HG03139 (cell line): ENCODE results near the gene MCC.
A peak's percentile ranks its signal among the peaks of the same experiment; 100 is the strongest.

ENCODE experiments used
- ATAC-seq: cut with Tn5 transposase; IDR thresholded peaks from one replicate; pipeline ENCODE4 v1.9.1; 2021; ENCODE audit not compliant: unreplicated experiment

The MCC gene

DNA sequence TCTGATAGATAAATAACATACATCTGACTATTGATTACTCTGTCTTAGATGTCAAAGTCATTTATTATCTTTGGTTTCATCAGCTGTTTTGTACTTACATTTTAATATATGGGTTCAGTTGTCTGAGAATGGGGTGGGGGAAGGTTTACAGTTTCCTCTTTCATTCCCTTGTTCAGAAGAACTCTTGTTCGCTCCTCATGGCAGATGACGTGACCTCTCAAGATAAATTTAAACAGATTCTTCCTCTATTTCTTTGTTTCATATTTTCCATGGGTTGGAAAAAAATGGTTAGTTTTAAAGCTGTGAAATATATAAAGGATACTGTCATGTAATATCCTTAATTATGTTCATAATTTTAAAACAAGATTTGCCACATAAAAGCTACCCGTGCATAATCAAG is 114.8 kb downstream of the MCC start:
- no peak for ATAC-seq

DNA sequence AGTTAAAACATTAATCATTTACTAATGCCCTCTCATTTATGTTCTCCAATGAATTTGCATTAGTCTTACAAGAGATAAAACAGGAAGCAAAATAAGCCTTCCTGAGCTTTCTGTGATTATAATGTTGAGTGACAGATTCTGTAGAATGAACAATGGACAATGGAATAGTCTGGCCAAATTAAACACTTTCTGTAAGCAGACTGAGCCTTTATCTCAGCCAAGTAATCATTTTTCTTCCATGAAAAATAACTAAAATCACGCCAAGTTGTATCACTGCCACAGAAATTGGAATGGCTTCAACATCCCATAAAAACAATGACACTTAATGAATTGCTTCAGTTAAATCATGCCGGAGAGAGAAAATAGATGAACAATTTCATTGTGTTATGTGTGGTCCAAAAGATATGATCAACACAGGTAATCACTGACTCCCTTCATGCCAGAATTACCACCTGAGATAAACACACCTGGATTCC is 116.5 kb downstream of the MCC start:
- no peak for ATAC-seq

DNA sequence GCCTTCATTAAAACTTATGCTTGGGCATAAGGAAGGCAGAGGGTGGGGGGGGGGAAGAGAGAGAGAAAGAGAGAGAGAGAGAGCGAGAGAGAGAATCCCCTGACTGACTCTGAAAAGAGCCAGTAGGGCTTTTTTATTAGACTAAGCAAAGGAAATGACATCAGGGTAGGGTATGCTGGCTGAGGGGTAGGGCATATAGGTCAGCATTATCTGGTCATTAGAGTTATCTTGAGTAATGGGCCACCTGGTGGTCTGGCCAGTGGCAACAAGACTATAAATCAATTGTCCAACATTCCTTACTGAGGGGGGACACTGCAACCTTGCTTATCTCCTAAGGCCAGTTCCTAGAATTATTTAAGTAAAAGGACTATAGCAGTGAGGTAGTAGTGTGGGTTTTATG is 120.7 kb downstream of the MCC start:
- ATAC-seq: no peak

GRCh38 chr5:113364466-113364865 is 123.8 kb downstream of the MCC start:
- ATAC-seq: no peak

DNA sequence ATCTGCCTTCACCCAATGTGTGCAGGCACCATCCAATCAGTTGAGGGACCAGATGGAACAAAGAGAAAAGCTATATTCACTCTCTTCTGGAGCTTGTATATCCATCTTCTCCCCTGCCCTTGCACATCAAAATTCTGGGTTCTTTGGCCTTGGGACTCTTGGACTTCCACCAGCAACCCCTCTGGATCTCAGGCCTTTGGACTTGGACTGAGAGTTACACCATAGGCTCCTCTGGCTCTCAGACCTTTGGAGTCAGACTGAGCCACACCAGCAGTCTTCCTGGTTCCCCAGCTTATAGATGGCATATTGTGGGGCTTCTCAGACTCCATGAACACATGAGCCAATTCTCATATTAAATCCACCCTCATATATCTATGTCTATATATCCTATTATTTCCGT is 126.6 kb downstream of the MCC start:
- ATAC-seq: no peak

DNA sequence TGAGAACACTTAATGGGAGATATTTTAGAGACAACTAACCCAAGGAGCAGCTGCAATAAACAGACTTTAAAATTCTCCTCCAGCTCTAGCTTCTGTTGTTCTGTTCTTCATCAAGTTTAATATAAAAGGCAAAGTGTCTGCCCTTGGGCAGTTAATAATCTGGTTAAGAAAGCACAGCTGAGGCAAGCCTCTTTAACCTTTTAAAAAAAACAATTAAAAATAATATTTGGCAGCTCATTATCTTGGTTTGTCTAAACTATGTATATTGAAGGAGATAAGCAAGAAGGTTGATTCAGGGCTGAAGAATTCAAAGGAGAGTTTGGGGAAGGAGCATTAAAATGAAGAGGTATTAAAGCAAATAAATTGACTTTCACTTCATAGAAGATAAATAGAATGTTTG is 128.8 kb downstream of the MCC start:
- ATAC-seq: no peak

DNA sequence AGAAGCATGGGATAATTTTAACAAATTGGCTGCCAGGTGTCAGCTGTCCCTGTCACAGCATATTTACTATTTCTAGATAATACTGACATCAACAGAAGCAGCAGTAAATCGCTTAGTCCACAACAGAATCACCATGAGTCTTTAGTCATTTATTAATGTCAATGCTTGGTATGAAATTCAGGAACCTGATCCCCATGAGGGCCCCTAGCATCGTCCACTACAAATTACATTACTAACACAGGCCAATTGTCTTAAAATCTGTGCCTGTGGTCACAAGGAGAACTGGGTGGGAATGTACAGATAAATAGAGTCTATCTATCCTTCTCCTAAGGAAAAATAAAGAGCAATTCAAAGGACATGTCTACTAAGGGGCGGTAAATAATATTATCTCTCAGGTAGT is 129.6 kb downstream of the MCC start:
- no peak for ATAC-seq

- ATAC-seq: no peak
These were observed 130.4 kb downstream of the MCC start for GRCh38 chr5:113357696-113358476.

- ATAC-seq: no peak
These were observed 131.8 kb downstream of the MCC start for GRCh38 chr5:113356487-113356886.

DNA sequence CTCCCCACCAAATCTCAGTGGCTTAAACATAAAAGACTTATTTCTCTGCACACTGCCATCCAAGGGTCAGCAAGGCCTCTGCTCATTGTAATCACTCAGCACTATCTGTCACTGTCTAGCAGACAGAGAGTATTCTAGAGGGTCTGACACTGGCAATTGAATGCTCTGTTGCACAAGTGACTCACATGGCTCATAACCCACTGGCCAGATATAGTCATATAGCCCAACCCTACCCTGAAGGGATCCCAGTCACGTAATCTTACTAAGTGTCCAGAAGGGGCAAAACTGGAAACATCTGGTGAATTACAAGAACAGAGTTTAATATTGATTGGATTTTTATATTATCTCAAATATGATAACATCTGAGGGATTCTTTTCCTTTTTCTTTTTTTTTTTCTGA is 134.2 kb downstream of the MCC start:
- no peak for ATAC-seq

DNA sequence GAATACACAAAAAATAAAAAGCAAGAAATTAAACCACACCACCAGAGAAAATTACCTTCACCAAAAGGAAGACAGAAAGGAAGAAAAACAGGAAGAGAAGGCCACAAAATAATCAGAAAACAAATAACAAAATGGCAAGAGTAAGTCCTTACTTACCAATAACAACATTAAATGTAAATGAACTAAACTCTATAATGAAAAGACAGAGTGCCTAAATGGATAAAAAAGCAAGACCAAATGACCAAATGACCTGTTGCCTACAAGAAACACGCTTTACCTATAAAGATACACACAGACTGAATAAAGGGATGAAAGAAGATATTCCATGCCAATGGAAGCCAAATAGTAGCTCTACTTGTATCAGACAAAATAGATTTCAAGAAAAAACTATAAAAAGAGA is 140.7 kb downstream of the MCC start:
- ATAC-seq: no peak

DNA sequence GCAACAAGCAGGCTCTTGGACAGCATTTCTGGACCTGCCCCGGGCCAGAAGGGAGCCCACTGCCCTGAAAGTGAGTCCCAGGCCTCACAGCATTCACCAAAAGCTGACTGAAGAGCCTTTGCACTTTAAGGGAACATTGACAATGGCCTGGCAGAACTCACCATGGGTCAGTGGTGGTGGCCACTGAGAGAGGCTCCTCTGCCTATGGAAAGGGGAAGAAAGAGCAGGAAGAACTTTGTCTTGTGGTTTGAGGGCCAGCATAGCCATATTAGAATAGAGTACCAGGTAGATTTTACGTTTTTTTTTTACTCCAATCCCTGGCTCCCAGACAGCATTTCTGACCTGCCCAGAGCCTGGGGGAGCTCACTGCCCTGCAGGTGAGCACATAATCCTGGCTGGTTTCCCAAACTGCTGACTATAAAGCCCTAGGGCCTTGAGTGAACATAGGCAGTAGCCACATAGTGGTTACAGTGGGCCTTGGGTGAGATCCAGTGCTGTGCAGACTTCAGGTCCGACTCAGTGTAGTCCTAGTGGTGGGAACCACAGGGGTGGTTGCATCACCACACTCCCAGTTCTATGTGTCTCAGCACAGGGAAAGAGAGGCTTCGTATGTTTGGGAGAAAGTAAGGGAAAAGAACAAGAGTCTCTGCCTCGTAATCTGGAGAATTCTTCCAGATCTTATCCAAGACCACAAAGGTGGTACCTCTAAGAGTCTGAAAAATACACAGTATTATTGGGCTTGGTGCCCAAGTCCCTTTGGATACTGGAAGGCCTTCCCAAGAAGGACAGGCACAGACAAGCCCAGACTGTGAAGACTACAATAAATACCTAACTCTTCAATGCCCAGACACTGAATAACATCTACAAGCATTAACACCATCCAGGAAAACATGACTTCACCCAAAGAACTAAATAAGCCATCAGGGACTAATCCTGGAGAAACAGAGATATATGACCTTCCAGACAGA is 143.0 kb downstream of the MCC start:
- no peak for ATAC-seq

GRCh38 chr5:113343343-113343742 is 144.9 kb downstream of the MCC start:
- no peak for ATAC-seq

DNA sequence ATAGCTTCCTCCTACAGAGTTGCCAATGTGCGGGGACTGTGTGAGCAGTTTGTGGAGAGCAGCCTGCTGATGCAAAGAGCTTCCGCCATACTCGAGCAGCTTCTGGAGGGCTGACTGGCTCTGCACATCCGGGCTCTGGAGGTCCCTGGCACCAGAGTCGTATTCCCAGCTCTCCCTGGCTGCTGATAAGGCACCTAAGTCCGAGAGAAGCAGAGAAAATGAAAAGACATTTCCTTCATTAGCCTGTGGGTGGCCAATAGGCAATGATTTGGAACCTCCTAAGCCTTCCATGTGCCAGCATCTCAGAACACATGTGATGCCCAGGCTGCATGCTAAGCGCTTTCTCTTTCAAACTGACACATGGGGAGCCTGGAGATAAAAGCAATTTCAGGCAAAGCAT is 147.7 kb downstream of the MCC start:
- ATAC-seq: no peak

DNA sequence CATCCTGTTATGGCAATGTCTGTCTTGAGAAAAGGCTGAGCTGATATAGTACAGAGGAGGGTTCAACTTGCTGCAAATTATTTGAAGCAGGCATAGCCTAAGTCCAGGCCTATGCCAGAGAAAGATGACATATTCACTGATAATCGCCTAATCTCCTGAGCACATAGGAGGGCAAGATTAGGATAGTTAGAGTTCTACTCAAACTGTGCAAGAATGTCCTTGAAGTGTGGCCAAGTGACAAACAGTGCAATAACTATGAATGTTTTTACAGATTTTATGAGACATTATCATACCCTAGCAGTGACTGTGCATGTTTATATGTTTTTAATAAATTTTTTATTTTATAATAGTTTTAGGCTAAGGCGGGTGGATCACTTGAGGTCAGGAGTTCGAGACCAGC is 149.6 kb downstream of the MCC start:
- no peak for ATAC-seq

DNA sequence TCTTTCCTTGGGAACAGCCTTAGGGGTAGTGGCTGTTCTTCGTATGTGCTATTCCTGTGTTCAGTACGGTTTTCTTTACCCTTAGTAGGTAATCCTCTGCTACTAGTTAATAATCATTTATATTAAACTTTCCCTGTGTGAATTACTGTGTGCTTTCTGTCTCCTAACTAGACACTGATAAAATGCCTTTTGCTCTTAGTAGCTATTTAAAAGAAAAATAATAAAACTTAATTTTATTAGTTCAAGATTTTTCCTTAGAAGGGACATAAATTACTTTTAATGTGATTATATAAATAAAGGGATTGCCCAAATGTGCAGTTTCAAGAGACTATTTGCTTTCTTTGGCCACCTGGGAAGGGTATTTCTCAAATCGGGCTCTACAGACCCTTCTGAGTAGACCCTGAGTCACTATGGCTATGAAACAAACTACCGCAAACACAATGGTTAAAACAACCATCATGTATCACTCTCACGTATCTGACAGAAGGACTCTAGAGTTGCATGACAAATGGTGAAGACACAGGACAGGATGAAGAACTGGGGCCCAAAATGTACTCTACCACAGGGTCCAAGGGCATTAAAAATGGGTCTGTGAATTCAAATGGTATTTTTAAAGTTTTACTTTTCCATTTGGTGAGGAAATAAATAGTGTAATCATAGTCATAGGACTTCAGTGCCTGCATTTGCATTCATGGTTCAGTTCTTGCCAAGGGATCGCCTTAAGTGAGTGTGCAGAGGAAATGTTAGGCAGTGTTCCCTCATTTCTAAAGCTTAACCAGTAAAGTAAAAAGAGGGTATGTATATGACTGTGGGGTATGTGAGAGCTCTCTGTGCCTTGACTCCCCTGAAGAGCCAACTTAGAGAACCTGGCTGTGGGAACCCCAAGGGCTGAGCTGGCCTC is 150.5 kb downstream of the MCC start:
- ATAC-seq: no peak

DNA sequence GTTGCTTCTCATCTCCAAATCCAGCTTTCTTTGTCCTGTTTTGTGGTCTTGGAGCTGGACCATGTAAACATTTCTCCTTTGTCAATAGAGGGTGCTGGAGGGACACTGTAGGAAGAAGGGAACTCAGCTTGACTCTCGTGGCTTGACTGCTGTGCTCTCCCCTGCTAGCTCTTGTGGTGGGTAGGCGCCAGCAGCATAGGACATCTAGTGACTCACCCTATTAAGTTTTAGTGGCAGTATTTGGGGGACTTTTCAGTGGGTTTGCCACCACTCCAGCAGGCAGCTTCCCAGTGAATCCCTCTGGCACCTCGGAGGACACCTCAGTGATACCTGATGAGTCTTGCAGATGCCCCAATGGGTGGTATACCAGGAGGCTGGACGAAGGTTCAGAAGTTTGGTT is 151.3 kb downstream of the MCC start:
- no peak for ATAC-seq

- ATAC-seq: no peak
These were observed 154.8 kb downstream of the MCC start for GRCh38 chr5:113333411-113333810.

GRCh38 chr5:113331209-113331551 is 157.1 kb downstream of the MCC start:
- ATAC-seq: no peak

- peak; percentile 67 for ATAC-seq
These were observed 157.6 kb downstream of the MCC start for GRCh38 chr5:113330533-113331208.

GRCh38 chr5:113329981-113330380 is 158.3 kb downstream of the MCC start:
- ATAC-seq: no peak
